Measurements from ENCODE around the gene PAFAH1B1.

GRCh38 chr17:2647957-2648356, 54.5 kb downstream of the PAFAH1B1 start:
- TF ChIP-seq CTCF (conservative IDR thresholded peaks at IDR 0.05) (no peak), ZFX (IDR thresholded peaks at IDR 0.05) (no peak)

Measured in C4-2B (cell line).